NB4 (cell line): Measurements from ENCODE around the gene PPP1R12B.

ENCODE experiments used
- CTCF ChIP-seq: IDR thresholded peaks from one replicate; pipeline ENCODE4 v1.5.1; 2012; ENCODE audit warnings: low read depth, low read length
- POLR2A ChIP-seq: IDR thresholded peaks from 2 replicates; pipeline ENCODE4 v1.6.1; 2011; ENCODE audit warnings: mild to moderate bottlenecking; ENCODE audit not compliant: insufficient read length; ENCODE audit errors: extremely low read depth
- TF ChIP-seq, protein P1 (sequence below): IDR thresholded peaks from 2 replicates; pipeline ENCODE4 v1.6.1; 2011; ENCODE audit warnings: low read depth, low read length

GRCh38 chr1:202619505-202619904 lies 271.0 kb downstream of the PPP1R12B start:
- TF ChIP-seq CTCF, result no peak
- TF ChIP-seq POLR2A, result no peak
- TF ChIP-seq, protein P1, sequence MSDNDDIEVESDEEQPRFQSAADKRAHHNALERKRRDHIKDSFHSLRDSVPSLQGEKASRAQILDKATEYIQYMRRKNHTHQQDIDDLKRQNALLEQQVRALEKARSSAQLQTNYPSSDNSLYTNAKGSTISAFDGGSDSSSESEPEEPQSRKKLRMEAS, result no peak
